ENCODE measurements around the gene CEACAM8.
"Not testable (repeated sequence)": the region's sequence is repeated elsewhere in the genome, so short reads cannot be mapped to it uniquely, and the experiment has no call there.

Gene CEACAM8

DNA sequence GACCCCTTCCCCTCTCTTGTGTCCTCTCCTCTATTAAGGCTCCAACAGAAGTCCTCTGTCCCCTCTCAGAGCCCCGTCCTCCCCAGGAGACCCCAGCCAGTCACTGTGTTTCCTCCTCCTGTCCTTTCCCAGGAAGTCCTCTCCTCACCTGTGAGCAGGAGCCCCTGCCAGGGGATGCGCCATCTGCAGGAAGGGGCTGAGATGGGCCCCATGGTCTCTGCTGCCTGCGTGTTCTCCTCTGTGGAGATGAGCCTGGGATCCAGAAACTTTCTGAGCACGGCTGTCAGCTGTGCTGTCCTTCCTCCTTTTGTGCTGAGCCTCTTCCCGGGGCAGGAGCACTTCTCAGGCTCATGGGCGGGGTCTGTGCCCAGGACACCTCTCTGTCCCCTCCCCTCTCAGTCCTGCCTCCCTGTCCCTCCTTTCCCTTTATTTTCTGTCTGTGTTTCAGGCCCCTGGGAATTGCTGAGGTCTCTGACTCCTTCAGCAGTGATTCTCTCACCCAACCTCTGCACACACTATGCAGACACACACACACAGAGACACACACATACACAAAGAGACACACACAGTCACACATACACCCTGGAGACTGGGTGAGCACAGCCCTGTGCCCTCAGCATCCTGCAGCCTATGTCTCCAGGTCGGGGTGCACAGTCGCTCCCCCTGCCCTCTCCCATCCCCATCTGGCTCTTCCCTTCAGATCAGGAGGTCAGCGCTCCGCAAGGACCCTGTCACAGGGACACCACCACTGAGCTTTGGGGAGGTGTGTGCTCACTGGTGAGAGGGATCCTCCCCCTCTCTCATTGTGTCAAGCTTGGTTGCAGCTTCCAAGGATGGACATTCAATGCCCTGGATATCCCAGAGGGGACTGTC, at the start of gene CEACAM8:
Gene CEACAM8 (minus strand): TSS at position 308 of the 873 bp plus-strand sequence. CDS start 96 bp downstream, at position 212.
- DNase-seq = no peak

DNA sequence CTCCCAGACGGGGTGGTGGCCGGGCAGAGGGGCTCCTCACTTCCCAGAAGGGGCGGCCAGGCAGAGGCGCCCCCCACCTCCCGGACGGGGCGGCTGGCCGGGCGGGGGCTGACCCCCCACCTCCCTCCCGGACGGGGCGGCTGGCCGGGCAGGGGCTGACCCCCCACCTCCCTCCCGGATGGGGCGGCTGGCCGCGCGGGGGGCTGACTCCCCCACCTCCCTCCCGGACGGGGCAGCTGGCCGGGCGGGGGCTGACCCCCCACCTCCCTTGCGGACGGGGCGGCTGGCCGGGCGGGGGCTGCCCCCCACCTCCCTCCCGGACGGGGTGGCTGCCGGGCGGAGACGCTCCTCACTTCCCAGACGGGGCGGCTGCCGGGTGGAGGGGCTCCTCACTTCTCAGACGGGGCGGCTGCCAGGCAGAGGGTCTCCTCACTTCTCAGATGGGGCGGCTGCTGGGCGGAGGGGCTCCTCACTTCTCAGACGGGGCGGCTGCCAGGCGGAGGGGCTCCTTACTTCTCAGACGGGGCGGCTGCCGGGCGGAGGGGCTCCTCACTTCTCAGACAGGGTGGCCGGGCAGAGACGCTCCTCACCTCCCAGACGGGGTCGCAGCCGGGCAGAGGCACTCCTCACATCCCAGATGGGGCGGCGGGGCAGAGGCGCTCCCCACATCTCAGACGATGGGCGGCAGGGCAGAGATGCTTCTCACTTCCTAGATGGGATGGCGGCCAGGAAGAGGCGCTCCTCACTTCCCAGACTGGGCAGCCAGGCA, 44.8 kb upstream of the CEACAM8 start:
- DNase-seq = not testable (repeated sequence)

DNA sequence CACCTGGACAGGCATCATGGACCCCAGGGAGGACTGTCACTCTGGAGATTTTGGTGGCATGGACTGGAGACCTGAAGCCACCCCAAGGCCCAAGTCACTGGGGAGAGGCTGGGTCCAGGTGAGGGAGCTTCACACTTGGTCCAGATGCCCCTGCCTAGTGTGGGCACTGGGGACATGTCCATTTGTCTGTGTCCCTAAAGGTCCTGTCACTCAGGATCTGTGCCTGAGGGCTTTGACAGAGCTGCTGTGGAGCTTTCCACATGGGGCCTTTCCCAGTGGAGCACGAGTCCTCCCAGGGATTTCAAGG, 40.5 kb upstream of the CEACAM8 start:
- no peak for DNase-seq

DNA sequence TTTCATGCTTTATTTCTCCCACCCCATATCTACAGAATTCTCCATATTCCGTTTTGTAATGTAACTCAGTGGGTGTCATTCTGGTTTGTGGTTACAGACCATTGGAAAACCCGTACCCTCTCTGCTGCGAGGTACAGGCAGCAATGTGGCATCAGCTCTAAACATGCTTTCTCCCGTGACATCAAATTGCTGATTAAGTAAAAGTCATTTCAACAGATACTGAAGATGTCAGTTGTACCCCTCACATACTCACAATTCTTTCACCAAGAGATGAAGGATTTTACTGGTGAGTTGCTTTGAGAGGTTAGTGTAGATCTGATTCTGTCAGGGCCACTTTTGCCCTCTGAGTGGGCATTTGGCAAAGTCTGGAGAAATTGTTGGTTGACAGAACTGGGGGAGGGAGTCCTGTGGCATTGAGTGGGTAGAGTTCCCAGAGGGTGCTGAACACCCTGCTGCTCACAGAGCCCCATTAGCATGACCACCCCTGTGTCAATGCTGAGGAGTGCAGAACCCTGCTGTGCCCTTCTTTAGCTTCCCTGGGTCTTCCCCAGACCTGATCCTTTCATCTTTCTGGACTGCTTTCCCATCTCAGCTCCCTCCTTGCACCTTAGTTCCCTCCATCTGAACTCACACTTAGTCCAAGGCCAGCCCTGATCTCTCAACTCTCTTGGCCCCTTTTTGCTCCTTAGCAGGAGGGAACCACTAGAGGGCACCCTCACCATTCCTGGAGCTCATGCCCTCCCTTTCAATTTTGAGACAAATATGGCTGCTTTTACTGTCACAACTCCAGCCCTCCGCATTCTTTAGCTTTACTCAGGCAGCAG, 39.9 kb upstream of the CEACAM8 start:
- peak in 1 of 2 experiments; percentile 34 for DNase-seq

DNA sequence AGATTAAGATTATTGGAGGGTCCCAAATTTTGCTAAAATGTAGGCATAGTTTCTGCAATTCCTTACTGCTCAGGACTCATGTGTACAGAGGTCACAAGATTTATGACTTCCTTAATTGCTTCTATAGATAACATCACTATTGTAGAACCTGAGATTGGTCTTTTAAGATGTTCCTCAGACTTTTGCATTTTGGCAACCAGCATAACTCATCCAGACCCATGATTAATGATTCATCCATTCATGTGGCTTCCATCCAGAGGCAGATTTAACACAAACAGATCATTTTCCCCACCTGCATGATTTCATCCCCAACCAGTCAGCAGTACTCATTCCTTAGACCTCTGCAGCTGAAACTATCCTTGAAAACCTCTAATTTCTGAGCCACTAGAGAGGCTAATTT, 34.5 kb upstream of the CEACAM8 start:
- DNase-seq = no peak

DNA sequence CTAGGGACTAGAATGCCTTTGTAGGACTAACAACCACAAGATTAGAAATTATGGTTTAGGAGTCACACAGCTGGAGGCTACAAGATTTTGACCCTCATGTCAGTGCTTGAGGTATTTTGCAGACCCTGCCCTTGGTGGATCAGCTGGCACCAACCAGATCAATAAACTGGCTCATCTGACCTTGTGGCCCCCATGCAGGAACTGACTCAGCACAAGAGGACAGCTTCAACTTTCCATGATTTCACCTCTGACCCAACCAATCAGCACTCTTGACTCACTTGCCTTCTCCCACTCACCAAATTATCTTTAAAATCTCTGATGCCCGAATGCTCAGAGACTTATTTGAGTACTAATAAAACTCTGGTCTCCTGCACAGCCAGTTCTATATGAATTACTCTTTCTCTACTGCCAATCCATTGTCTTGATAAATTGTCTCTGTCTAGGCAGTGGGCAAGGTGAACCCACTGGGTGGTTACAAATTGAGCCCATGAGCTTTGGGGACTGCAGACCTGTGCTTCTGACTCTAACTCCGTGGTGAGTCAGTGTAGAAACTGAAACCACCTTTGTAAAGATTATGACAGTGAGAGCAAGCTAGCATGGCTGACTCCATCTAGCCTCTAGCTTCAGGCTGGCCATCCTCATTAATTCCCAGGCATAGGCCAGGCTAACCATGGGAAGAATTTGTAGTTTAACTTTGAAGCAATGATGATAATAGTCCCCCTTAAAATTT, 33.9 kb upstream of the CEACAM8 start:
- DNase-seq = no peak

DNA sequence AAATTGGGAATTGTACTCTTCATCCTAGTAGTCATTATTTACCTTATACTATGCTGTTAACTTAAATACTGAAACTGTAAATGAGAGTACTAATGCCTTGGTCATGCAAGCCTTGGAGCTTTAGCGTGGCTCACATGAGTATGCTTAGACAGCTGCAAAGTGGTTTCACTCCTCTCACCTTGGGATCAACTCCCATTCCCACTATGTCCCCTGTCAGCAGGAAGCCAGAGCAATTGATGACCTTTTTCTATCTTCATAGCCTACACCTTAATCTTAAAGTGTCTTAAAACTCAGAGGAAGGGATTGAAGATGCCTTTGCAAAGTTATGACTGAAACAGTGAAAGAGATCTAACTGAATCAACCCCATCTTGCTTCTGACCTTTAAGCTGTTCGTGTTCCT, 33.2 kb upstream of the CEACAM8 start:
- no peak for DNase-seq

DNA sequence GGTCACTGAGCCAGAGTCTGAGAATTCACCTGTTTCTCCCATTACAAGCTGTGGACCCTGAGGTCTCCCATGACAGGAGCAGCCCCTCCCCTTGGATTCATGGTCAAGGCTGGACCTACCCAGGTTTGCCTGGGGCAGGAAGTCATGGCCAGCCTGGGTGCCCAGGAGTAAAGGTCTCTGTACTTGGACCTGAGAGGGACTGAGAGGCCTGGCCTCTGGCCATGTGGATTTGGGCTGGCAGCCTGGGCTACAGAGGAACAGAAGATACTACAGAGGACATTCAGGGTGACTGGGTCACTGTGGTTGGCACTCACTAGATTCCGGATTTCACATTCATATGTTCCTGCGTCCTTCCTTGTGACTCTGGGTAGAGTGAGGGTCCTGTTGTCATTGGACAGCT, 31.5 kb upstream of the CEACAM8 start:
- DNase-seq = no peak

DNA sequence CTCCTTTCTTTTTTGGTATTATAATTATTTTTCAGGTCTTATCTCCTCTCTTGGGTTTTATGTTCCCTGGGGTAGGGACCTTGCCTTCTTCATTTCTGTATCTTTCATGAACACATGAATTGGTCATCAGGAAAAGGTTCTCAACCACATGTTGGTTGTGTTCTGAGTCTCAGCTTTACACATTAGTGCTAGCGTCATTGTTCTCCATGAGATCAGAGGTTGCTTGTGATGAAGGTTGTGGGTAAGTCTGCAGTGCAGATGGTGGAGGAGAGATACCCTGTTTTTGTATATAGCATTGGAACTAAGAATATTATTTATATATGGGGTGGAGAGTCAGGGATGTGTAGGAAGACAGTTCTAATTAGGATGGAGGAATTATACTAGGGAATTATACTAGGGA, 24.5 kb upstream of the CEACAM8 start:
- DNase-seq = no peak

DNA sequence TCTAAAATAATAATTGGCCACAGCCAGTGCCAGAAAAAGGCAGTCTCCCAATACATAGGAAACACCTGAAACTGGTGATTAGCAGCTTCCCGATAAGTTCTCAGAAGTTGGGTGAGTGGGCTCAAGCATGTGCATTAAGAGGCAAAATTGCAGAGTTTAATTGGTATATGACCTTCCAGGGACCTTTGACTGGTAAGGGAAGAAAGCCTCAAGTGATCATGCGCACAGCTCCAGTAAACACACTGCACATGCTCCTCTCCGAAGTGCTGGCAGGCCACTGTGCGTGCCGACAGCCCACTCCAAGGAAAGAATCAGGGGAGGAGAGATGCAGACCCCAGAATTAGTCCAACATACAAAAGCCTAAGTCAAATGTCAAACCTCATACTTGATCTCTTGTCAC, 18.9 kb upstream of the CEACAM8 start:
- no peak for DNase-seq

DNA sequence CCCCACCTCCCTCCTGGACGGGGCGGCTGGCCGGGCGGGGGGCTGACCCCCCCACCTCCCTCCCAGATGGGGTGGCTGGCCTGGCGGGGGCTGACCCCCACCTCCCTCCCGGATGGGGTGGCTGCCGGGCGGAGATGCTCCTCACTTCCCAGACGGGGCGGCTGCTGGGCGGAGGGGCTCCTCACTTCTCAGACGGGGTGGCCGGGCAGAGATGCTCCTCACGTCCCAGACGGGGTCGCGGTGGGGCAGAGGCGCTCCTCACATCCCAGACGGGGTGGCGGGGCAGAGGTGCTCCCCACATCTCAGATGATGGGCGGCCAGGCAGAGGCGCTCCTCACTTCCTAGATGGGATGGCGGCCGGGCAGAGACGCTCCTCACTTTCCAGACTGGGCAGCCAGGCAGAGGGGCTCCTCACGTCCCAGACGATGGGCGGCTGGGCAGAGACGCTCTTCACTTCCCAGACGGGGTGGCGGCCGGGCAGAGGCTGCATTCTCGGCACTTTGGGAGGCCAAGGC, 15.7 kb upstream of the CEACAM8 start:
- DNase-seq = not testable (repeated sequence)

DNA sequence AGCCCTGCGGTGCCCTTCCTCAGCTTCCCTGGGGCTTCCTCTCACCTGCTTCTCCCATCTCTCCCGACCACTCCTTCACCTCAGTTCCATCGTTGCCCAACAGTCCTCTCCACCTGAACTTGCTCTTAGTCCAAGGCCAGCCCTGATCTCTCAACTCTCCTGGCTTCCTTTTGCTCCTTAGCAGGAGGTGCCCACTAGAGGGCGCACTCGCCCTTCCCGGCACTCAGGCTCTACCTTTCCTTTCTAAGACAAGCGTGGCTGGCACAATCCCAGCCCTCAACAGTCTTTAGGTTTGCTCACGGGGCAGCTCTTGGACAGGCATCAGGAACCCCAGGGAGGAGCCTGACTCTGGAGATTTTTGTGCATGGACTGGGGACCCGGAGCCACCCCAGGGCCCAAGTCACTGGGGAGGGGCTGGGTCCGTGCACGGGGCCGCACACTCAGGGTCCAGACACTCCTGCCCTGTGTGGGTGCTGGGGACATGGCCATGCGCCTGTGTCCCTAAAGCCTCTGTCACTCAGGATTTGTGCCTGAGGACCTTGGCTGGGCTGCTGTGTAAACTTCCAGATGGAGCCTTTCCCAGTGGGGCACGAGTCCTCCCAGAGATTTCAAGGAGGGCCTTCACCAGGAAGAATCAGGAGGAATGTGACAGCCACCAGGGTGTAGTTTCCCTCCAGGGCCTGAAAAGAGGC, 12.1 kb upstream of the CEACAM8 start:
- DNase-seq = peak; percentile 12 to 40

DNA sequence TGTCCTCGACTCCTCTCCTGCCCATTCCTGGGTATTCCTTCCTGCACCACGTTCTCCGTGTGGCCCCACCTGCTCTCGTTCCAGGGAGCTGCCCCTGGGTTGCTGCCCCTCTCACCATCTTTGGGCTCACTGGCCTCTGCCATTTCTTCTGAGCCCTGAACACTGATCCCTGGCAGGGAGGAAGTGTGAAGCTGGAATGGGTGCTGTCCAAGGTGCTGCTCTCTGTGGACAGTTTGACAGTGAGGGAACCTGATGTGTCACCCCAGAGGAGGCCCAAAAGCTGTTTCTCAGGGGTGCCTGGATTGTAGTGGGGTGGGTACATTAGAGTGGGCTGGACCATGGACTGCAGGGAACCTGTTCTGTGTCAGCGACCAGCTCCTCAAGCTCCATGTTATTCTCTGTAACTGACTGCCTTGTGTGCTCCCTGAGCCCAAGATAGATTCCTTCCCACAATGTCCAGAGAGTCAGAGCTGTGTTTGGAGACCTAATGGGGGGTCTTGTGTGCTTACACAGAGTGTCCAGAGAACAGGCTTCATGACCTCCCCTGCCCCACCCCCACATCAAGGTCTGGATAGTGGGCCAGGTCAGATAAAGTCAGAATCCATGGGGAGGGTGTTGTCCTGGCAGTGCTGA, 7.2 kb upstream of the CEACAM8 start:
- no peak for DNase-seq

DNA sequence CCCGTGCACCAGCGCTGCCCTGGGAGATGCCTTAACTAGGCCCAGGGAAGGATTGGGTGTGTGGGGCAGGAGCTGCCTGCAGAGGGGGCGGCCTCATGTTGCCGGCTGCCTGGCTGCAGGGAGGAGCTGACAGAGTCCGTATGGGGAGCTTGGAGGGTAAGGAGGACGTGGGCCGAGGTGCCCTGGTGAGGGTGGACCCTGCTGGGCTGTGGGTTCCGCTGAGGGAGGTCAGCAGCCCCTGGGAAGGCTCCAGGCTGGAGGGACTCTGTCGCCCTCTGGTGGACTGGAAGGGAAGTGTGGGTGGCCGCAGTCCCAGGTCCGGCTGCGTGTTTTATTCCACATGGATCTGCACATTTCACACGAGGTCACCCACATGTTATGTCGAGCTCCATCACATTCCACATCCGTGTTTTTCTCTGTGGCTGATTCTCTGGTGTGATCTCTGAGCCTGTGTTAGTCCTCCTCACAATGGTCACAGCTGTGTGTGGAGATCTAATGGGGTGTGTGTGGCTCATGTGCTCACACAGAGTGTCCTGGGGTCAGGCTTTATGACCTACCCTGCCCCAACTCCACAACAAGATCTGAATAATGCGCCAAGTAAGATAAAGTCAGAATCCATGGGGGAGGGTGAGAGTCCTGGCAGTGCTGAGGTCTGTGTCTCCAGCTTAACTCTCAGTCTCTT, 1.8 kb upstream of the CEACAM8 start:
- no peak for DNase-seq

DNA sequence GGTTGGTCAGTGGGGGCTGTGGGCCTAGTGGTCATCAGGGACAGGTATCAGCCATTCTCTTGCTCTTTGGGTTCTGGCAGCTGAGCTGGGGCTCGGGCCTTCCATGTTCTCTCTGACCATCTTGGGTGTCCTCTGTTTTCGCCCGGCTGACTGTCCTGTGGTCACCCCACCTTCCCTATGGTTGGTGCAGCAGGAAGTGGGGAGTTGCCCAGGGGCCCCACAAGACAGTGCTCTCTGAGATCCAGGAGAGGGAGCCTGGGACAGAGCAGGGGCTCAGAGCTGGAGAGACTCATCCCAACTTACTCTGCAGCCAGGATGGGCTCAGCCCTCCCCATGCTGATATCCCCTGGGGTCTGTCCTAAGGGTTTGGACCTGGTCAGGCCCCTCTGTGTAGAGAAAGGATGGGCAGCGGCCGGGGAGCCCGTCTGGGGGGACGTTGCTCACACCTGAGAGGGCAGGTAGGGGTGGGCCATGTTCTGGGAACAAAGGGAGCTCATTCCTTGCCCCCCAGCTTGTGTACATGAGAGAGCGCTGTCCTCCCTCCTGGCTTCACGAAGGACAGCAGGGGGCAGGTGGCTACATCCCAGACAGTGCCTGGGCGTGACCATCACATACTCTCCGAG, 937 bp upstream of the CEACAM8 start:
- no peak for DNase-seq

DNA sequence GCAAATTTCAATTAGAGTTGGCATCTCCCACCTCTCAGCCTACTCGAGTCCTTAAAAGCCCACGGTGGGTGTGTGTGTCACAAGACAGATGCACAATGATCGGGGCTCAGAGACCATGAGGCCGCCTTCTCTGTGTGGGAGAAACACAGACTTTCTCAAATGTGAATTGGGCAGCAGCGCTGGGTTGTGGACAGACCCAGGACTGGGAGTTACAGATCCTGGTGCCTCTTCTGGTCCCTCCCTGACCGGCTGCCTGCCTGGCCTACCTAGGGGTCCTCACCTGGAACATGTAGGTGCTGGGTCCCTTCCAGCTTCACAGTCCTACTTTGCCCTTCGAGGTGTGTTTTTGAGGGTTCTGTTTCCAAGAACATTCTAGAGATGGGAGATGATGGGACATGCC, 4.9 kb downstream of the CEACAM8 start:
- no peak for DNase-seq

DNA sequence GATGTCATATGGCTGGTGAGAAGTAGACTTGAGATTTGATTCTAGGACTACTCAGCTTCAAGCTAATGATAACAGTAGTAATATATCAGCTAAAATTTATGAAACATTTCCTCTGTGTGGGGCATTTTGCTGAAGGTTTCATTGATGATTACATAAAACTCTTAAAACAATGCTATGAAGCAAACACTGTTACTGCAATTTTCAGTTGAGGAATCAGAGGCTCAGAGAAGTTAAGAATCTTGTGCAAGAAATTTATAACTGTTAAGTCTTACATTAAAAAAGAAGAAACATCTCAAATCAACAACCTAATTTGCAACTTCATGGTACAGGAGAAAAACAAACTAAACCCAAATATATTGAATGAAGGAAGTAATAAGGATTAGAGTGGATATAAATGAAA, 10.3 kb downstream of the CEACAM8 start:
- DNase-seq = no peak

DNA sequence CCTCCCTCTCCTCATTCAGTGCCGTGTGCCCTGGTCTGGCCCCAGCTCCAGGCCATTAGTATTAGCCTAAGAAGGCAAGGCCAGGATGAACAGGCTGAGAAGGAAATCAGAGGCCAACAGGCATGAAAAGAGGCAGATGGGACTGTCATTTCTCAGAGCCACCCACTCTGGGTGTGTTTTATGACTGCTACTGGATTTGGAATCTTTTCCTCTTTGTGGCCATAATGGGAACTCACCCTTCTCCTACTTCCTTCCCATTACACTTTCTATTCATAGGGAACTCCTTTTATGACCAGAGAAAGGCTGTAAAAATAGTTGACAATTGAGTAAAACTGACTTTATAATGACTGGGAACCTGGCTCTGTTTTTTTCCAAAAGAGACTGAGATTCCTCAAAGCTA, 17.7 kb downstream of the CEACAM8 start:
- no peak for DNase-seq

DNA sequence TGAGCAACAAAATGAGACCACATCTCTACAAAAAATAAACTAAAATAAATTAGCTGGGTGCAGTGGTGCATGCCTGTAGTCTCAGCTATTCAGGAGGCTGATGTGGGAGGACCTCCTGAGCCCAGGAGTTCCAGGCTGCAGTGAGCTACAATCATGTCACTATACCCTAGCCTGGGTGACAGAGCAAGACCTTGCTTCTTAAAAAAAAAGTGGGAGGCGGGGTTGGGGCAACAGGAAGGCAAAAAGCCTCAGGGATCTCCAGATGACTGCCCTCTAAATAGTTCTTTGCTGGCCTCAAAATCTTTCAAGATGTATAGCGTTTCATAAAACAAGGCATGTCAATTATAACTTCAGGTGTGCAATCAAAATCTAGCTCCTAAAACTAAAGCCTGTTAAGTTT, 18.5 kb downstream of the CEACAM8 start:
- DNase-seq = no peak

DNA sequence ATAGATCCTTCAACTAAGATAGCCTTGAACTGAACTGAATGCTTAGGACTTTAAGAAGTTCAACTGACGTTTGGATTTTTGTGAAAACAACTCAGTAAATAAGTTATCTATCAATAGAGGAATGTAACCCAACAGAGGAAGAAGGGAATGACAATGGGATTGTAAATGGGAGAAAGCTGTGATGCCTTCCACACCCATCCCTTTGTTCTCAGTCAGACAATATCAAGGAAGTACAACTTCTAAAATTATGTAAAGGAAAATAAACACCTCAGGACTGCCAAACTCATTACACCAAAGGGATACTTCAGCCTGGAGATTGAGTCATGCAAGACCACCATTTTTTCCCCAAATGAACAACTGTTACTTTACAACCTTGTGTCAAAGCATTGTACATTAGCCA, 21.1 kb downstream of the CEACAM8 start:
- DNase-seq = no peak
